Body of pancreas (tissue), 4 donors: ENCODE data around the gene FAM83C. TPM values are rescaled to one million over a fixed set of nuclear protein-coding genes. Genes with fewer than 3 reads are reported as not detected.

Experiments used
- ATAC-seq: fragments of 150-250 bp; one replicate; pipeline ENCODE4 v1.9.1; 2016
- DNase-seq, 4 donors: peaks; one replicate each; pipeline ENCODE4 v3.0.0-alpha.2; 2019
- H3K27ac ChIP-seq, 4 donors: fragments of 200-600 bp; sonication (generic); 1 replicate in 3 of 4; 2 replicates in 1 of 4; pipeline versions ENCODE4 v1.5.1 to v1.6.1; 2016 to 2019; ENCODE audit warnings: mild to moderate bottlenecking in 1 of 4, mixed read lengths in 1 of 4, moderate library complexity in 1 of 4
- H3K27me3 ChIP-seq, 2 donors: fragments of 200-600 bp; sonication (generic); one replicate each; pipeline ENCODE4 v1.6.0; 2016; ENCODE audit warnings: mild to moderate bottlenecking in 1 of 2
- H3K36me3 ChIP-seq, 2 donors: fragments of 200-600 bp; sonication (generic); replicated peaks in 1 of 2; 2 replicates each; pipeline ENCODE4 v1.5.1; 2016; ENCODE audit warnings: low read depth in 2 of 2; ENCODE audit not compliant: insufficient read depth in 1 of 2
- H3K4me1 ChIP-seq: fragments of 200-600 bp; sonication (generic); one replicate; pipeline ENCODE4 v1.6.0; 2016
- H3K4me3 ChIP-seq, 2 donors: fragments of 200-600 bp; sonication (generic); 1 replicate in 1 of 2; 2 replicates in 1 of 2; pipeline ENCODE4 v1.5.1; 2016 to 2019
- H3K9me3 ChIP-seq, 3 donors: fragments of 200-600 bp; sonication (generic); 1 replicate in 2 of 3; 2 replicates in 1 of 3; pipeline ENCODE4 v1.5.1; 2016
- POLR2A ChIP-seq, 3 donors: fragments of 450-650 bp; IDR thresholded peaks; one replicate each; pipeline ENCODE4 v1.6.1; 2016; ENCODE audit warnings: antibody characterized with exemption in 3 of 3, mild to moderate bottlenecking in 2 of 3
- WGBS, 2 donors: methylation state at CpG; one replicate each; pipeline ENCODE4 v1.1.5; 2017; 5-methylcytosine and 5-hydroxymethylcytosine counted together
- intact Hi-C: fragments of 100-400 bp; cut with DNase I; formaldehyde crosslinking; loops from one replicate; pipeline ENCODE4 v1.15.1; 2023
- total RNA-seq, 2 donors: library from RNA; depleted of rRNA; stranded (reverse); fragments of >200 nt; gene quantifications; one replicate each; pipeline ENCODE4 v1.1.0, GENCODE V29; 2016
- TF ChIP-seq, protein P1 (sequence below), 7 experiments: fragments of 450-650 bp in 4 of 7; fragments of 200-600 bp in 3 of 7; sonication (generic) in 3 of 7; IDR thresholded peaks; one replicate each; pipeline ENCODE4 v1.5.1; 2016 to 2019; ENCODE audit warnings: antibody characterized with exemption in 7 of 7

Gene FAM83C
- total RNA-seq, 2 donors from 2014 or later, result not detected

DNA sequence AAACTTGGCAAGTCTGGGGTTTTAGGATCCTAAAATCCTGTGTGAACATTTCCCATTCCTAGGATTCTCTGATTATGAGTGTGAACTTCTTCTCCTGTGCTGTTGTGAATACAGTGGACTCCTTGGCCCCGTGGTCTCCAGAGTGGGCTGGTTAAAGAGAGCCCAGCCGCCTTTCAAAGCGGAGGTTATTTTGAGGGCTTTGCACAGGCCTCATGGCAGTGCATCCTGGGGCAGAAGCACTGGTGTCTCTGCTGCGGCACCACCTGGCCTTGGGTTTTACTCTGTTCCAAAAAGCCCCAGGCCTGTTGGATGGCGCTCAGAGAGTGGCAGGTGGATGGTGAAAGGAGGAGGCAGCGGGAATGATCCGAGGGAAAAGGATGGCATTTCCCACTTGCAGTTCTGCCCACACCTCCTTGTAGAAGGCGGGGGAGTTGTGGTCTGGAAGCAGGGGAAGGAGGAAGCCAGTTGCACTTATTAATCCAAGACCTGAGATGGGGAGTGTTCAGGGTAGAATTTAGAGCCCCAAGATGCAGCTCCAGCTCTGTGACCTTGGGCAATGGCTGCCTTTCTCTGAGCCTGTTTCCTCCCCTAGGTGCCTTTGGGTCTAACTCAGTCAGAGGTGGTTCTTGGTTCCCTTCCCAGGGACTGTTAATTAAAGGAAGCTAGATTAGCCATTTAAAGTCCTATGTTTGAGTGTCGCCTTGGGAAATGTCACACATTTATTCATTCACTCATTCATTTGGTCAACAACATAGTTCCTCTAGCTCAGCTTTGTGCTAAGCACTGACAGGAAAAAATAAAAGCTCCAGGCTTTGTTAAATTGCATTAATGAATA, 43.4 kb downstream of the FAM83C start:
- 76 to 83% methylated on average over 5 to 9 of the region's 9 CpGs for WGBS, 2 donors
- intact Hi-C loops, result no loop called here
- H3K36me3 ChIP-seq, result no peaks in the 10 kb centered on the region
- ATAC-seq (no peak), DNase-seq (no peak)
- no peaks in the 10 kb centered on the region for H3K27me3 ChIP-seq
- H3K4me3 ChIP-seq, result no peak overlapping the region
- no peak for TF ChIP-seq POLR2A (IDR thresholded peaks at IDR 0.05)
- TF ChIP-seq, protein P1, sequence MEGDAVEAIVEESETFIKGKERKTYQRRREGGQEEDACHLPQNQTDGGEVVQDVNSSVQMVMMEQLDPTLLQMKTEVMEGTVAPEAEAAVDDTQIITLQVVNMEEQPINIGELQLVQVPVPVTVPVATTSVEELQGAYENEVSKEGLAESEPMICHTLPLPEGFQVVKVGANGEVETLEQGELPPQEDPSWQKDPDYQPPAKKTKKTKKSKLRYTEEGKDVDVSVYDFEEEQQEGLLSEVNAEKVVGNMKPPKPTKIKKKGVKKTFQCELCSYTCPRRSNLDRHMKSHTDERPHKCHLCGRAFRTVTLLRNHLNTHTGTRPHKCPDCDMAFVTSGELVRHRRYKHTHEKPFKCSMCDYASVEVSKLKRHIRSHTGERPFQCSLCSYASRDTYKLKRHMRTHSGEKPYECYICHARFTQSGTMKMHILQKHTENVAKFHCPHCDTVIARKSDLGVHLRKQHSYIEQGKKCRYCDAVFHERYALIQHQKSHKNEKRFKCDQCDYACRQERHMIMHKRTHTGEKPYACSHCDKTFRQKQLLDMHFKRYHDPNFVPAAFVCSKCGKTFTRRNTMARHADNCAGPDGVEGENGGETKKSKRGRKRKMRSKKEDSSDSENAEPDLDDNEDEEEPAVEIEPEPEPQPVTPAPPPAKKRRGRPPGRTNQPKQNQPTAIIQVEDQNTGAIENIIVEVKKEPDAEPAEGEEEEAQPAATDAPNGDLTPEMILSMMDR (IDR thresholded peaks at IDR 0.05), result no peak
- no peaks in the 10 kb centered on the region for H3K9me3 ChIP-seq
- H3K4me1 ChIP-seq, result no peaks in the 10 kb centered on the region
- no peak overlapping the region for H3K27ac ChIP-seq

DNA sequence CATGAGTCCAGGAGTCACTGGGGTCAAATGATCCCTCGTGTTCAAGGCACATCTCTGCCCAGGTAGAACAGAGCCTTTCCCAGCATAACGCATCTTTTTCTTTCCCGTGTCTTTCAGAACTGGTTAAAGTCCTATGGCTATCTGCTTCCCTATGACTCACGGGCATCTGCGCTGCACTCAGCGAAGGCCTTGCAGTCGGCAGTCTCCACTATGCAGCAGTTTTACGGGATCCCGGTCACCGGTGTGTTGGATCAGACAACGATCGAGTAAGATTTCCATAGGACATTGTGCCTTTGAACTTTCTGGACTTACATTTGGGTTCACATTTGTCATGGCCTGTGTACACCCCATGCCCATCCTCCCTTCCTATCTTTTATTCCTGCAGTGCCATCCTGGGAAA, 45.5 kb downstream of the FAM83C start:
- intact Hi-C loops, result no loop called here
- Histone ChIP-seq H3K27ac (no peak overlapping the region), H3K27me3 (no peaks in the 10 kb centered on the region), H3K4me1 (no peaks in the 10 kb centered on the region), H3K9me3 (no peaks in the 10 kb centered on the region), H3K4me3 (no peak overlapping the region), H3K36me3 (no peaks in the 10 kb centered on the region)
- WGBS, 2 donors, result 93 to 95% methylated on average over 12 of the region's 12 CpGs
- ATAC-seq, result no peak
- no peak for TF ChIP-seq POLR2A (IDR thresholded peaks at IDR 0.05)
- TF ChIP-seq, protein P1 (IDR thresholded peaks at IDR 0.05), result no peak
- DNase-seq, result no peak

DNA sequence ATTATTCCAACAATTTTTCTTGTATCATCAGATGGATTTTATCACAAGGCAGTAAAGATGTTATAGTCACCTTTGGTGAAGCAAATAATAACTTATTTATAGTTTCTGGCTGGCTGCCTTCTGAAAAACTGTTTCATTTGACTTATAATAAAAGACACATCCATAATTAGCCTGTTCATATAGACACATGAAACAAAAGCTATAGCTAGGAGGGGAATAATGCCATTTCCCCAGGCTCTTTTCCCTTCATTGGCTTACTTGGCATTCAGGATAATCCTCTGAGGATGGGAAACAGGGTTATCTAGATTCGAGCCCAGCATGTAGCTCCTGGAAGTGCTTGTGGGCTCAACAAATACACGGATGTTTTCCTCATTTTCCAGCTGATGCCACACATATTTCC, 48.2 kb downstream of the FAM83C start:
- no peak overlapping the region for H3K4me3 ChIP-seq
- no peaks in the 10 kb centered on the region for H3K27me3 ChIP-seq
- DNase-seq (no peak), ATAC-seq (no peak)
- no peaks in the 10 kb centered on the region for H3K36me3 ChIP-seq
- no peak overlapping the region for H3K27ac ChIP-seq
- no peak for TF ChIP-seq POLR2A (IDR thresholded peaks at IDR 0.05)
- TF ChIP-seq, protein P1 (IDR thresholded peaks at IDR 0.05), result no peak
- no peaks in the 10 kb centered on the region for H3K9me3 ChIP-seq
- intact Hi-C loops, result no loop called here
- no peaks in the 10 kb centered on the region for H3K4me1 ChIP-seq
- 57 to 61% methylated on average over 2 of the region's 2 CpGs for WGBS, 2 donors

DNA sequence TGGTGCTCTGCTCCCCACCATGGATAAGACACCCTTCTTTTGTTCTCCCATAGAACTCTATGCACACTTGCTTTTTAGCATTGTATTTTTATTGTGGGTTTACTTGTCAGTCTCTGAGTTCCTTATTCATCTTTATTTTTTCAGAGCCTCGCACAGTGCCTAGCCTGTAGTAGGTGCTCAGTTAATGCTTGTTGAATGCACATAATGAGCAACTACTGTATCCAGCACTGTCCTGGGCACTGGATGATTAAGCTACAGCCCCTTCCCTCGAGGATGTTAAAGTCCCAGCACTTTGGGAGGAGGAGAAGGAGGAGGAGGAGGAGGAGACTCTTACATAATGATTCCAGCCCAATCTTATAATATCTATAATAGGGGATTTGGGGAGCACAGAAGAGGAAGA, 48.9 kb downstream of the FAM83C start:
- WGBS, 2 donors, result 59 to 65% methylated on average over 2 of the region's 2 CpGs
- Histone ChIP-seq H3K9me3 (no peaks in the 10 kb centered on the region), H3K4me1 (no peaks in the 10 kb centered on the region), H3K27me3 (no peaks in the 10 kb centered on the region), H3K27ac (no peak overlapping the region), H3K4me3 (no peak overlapping the region), H3K36me3 (no peaks in the 10 kb centered on the region)
- no peak for ATAC-seq
- TF ChIP-seq, protein P1 (IDR thresholded peaks at IDR 0.05), result no peak
- TF ChIP-seq POLR2A (IDR thresholded peaks at IDR 0.05), result no peak
- intact Hi-C loops, result no loop called here
- no peak for DNase-seq

DNA sequence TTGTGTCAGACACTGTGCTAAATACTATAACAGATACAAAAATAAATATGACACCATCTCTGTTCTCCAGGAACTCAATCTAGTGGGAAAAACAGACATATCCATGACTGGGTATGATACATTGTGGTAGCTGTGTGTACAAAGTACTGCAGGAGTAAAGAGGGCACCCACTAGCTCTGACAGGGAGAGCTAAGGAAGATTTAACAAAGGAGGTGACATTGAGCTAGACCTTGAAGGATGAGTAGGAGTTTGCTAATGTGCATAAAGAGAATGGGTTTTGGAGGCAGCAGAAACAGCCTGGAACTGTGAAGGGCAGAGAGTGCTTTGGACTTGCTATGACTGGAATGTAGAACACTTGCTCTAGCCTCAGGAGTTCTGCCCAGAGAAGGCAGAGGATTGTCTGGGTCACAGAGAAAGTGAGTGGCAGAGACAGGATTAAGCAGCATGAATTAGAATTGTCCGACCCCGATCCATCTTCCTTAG, 51.4 kb downstream of the FAM83C start:
- intact Hi-C loops, result no loop called here
- TF ChIP-seq POLR2A (IDR thresholded peaks at IDR 0.05), result no peak
- TF ChIP-seq, protein P1 (IDR thresholded peaks at IDR 0.05), result no peak
- DNase-seq (no peak), ATAC-seq (no peak)
- H3K27ac ChIP-seq, result no peak overlapping the region
- no peaks in the 10 kb centered on the region for H3K9me3 ChIP-seq
- H3K36me3 ChIP-seq, result no peaks in the 10 kb centered on the region
- no peaks in the 10 kb centered on the region for H3K27me3 ChIP-seq
- H3K4me1 ChIP-seq, result no peaks in the 10 kb centered on the region
- no peak overlapping the region for H3K4me3 ChIP-seq
- 77 to 96% methylated on average over 2 of the region's 2 CpGs for WGBS, 2 donors
